GM23338 (cell line): ENCODE data around the gene SLC6A12. TPM values are rescaled to one million over a fixed set of nuclear protein-coding genes. Genes with fewer than 3 reads are reported as not detected.
"Not testable (repeated sequence)": the region's sequence is repeated elsewhere in the genome, so short reads cannot be mapped to it uniquely, and the experiment has no call there.

ENCODE experiments used
- ATAC-seq: fragments of 200-7000 bp; cut with Tn5 transposase; 3 replicates; pipeline ENCODE4 v1.9.1; 2020
- DNase-seq: peaks from one replicate; pipeline ENCODE4 v3.0.0-alpha.2; 2015; ENCODE audit warnings: low spot score
- H2AFZ ChIP-seq: fragments of 200-600 bp; sonication (generic); 2 replicates; pipeline ENCODE4 v1.8.0; 2016; ENCODE audit warnings: antibody characterized with exemption, mild to moderate bottlenecking, moderate library complexity
- H3F3A ChIP-seq: fragments of 200-600 bp; sonication (generic); replicated peaks from 2 replicates; pipeline ENCODE4 v1.8.0; 2017; ENCODE audit warnings: antibody characterized with exemption, mixed run types, low read depth
- H3K27ac ChIP-seq: fragments of 200-600 bp; sonication (generic); 2 replicates; pipeline ENCODE4 v1.6.1; 2016; ENCODE audit warnings: low read depth
- H3K27me3 ChIP-seq: fragments of 200-600 bp; sonication (generic); 2 replicates; pipeline ENCODE4 v1.8.0; 2016; ENCODE audit warnings: mild to moderate bottlenecking, mixed run types, moderate library complexity; ENCODE audit not compliant: insufficient read depth
- H3K36me3 ChIP-seq: fragments of 200-600 bp; sonication (generic); 2 replicates; pipeline ENCODE4 v1.8.0; 2016; ENCODE audit warnings: mild to moderate bottlenecking; ENCODE audit not compliant: insufficient read depth
- H3K4me1 ChIP-seq: fragments of 200-600 bp; sonication (generic); 2 replicates; pipeline ENCODE4 v1.8.0; 2016; ENCODE audit warnings: mild to moderate bottlenecking, moderate library complexity; ENCODE audit not compliant: insufficient read depth
- H3K4me2 ChIP-seq: fragments of 200-600 bp; sonication (generic); 2 replicates; pipeline ENCODE4 v1.7.1; 2017; ENCODE audit warnings: mixed run types
- H3K4me3 ChIP-seq: fragments of 200-600 bp; sonication (generic); 2 replicates; pipeline ENCODE4 v1.6.1; 2016; ENCODE audit warnings: mixed run types
- H3K79me2 ChIP-seq: fragments of 200-600 bp; sonication (generic); replicated peaks from 2 replicates; pipeline ENCODE4 v1.8.0; 2017; ENCODE audit warnings: mild to moderate bottlenecking; ENCODE audit not compliant: insufficient read depth
- H3K9me2 ChIP-seq: fragments of 200-600 bp; sonication (generic); 2 replicates; pipeline ENCODE4 v1.8.0; 2017; ENCODE audit not compliant: insufficient read depth
- H4K20me1 ChIP-seq: fragments of 200-600 bp; sonication (generic); replicated peaks from 2 replicates; pipeline ENCODE4 v1.8.0; 2017; ENCODE audit warnings: mild to moderate bottlenecking; ENCODE audit not compliant: insufficient read depth
- H3K27ac Mint-ChIP-seq: 2 replicates; pipeline ENCODE4 v1.8.0; 2020; ENCODE audit warnings: inconsistent platforms, mild to moderate bottlenecking, moderate library complexity, mixed read lengths
- H3K27me3 Mint-ChIP-seq: 3 replicates; pipeline ENCODE4 v1.8.0; 2022; ENCODE audit warnings: low read depth, mild to moderate bottlenecking, moderate library complexity, mixed read lengths, inconsistent platforms; ENCODE audit not compliant: insufficient read depth, poor library complexity
- H3K36me3 Mint-ChIP-seq: 3 replicates; pipeline ENCODE4 v1.8.0; 2021; ENCODE audit warnings: low read depth, mild to moderate bottlenecking, inconsistent platforms, moderate library complexity, mixed read lengths
- H3K4me1 Mint-ChIP-seq: 3 replicates; pipeline ENCODE4 v1.8.0; 2020; ENCODE audit warnings: mild to moderate bottlenecking, inconsistent platforms, mixed read lengths
- H3K4me3 Mint-ChIP-seq: 3 replicates; pipeline ENCODE4 v1.8.0; 2021; ENCODE audit warnings: moderate library complexity, mild to moderate bottlenecking, inconsistent platforms, mixed read lengths
- H3K9me3 Mint-ChIP-seq: 3 replicates; pipeline ENCODE4 v1.8.0; 2020; ENCODE audit warnings: moderate library complexity, mild to moderate bottlenecking, inconsistent platforms, mixed read lengths
- CREB1 ChIP-seq: fragments of 250-450 bp; sonication (Bioruptor Pico); IDR thresholded peaks from 2 replicates; pipeline ENCODE4 v1.5.0; 2020; ENCODE audit warnings: low read depth, mild to moderate bottlenecking, moderate library complexity
- ETS1 ChIP-seq: IDR thresholded peaks from 2 replicates; pipeline ENCODE4 v1.6.1; 2016; ENCODE audit warnings: antibody characterized with exemption
- EZH2 ChIP-seq: fragments of 200-600 bp; sonication (generic); IDR thresholded peaks from one replicate; pipeline ENCODE4 v1.8.0; 2017; ENCODE audit warnings: antibody characterized with exemption, mild to moderate bottlenecking, low read depth; ENCODE audit not compliant: unreplicated experiment
- JUNB ChIP-seq: IDR thresholded peaks from one replicate; pipeline ENCODE4 v1.6.1; 2016; ENCODE audit warnings: antibody characterized with exemption; ENCODE audit not compliant: unreplicated experiment
- NANOG ChIP-seq: IDR thresholded peaks from 2 replicates; pipeline ENCODE4 v1.6.1; 2016; ENCODE audit warnings: antibody characterized with exemption, borderline replicate concordance
- POLR2AphosphoS5 ChIP-seq: IDR thresholded peaks from 2 replicates; pipeline ENCODE4 v1.6.1; 2016; ENCODE audit warnings: antibody characterized with exemption, low read depth
- STAT1 ChIP-seq: IDR thresholded peaks from one replicate; pipeline ENCODE4 v1.6.1; 2016; ENCODE audit warnings: antibody characterized with exemption; ENCODE audit not compliant: unreplicated experiment
- ZNF331 ChIP-seq: fragments of 250-450 bp; sonication (Bioruptor Pico); IDR thresholded peaks from 2 replicates; pipeline ENCODE4 v1.5.0; 2020; ENCODE audit warnings: low read depth, mild to moderate bottlenecking, moderate library complexity
- ZNF462 ChIP-seq: fragments of 250-450 bp; sonication (Bioruptor Pico); IDR thresholded peaks from 2 replicates; pipeline ENCODE4 v1.5.0; 2020; ENCODE audit warnings: mild to moderate bottlenecking, moderate library complexity
- polyA plus RNA-seq: library from polyadenylated mRNA; unstranded; fragments of >200 nt; fragmentation: Nextera tagmentation; extraction: Ambion mirVana; gene quantifications from 2 replicates; pipeline ENCODE4 v1.2.1, GENCODE V29; 2016
- total RNA-seq: library from RNA; depleted of rRNA; stranded (reverse); fragments of >200 nt; shearing (Covaris generic); gene quantifications from 2 replicates; pipeline ENCODE4 v1.2.3, GENCODE V29; 2014
- TF ChIP-seq, protein P1 (sequence below): IDR thresholded peaks from one replicate; pipeline ENCODE4 v1.6.1; 2018; ENCODE audit warnings: antibody characterized with exemption; ENCODE audit not compliant: unreplicated experiment

SLC6A12 gene
- total and polyA plus RNA-seq, 2 experiments from 2014 or later = 0.56 TPM; not detected in 1

DNA sequence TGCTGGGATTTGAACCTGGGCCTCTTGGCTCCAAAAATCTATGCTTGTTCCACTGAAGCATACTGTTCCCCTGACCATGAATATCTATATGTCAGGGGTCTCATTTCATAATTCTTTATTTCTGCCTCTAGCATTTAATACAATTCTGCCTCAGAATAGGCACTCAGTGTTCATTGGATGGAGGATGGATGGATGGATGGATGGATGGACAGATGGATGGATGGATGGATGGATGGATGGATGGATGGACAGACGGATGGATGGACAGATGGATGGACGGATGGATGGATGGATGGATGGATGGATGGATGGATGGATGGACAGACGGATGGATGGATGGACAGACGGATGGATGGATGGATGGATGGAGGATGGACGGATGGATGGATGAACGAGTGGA lies 3.1 kb upstream of the SLC6A12 start:
- peaks cover 14% of the 10 kb centered on the region for H3K4me1 ChIP-seq
- H3K36me3 Mint-ChIP-seq, ATAC-seq, H3K4me3 ChIP-seq, H3K27ac ChIP-seq, H3K27me3 ChIP-seq, H3K79me2 ChIP-seq, DNase-seq, H3K4me2 ChIP-seq, H3F3A ChIP-seq, H3K4me3 Mint-ChIP-seq, H3K36me3 ChIP-seq, H2AFZ ChIP-seq, H3K27ac Mint-ChIP-seq, H3K9me3 Mint-ChIP-seq, H4K20me1 ChIP-seq, H3K9me2 ChIP-seq: not testable (repeated sequence)
- Mint-ChIP-seq H3K27me3 (peaks cover 23% of the 10 kb centered on the region), H3K4me1 (peaks cover 34% of the 10 kb centered on the region)

GRCh38 chr12:215116-215515 lies 1.2 kb upstream of the SLC6A12 start:
- Histone ChIP-seq H2AFZ (no peak overlapping the region), H3K27me3 (peaks cover 12% of the 10 kb centered on the region), H3K9me2 (no peaks in the 10 kb centered on the region), H3K27ac (no peak overlapping the region), H3K4me1 (peaks cover 7% of the 10 kb centered on the region), H3F3A (no peaks in the 10 kb centered on the region), H3K79me2 (no peaks in the 10 kb centered on the region), H3K36me3 (no peaks in the 10 kb centered on the region), H3K4me2 (no peak overlapping the region), H4K20me1 (no peaks in the 10 kb centered on the region), H3K4me3 (no peak overlapping the region)
- no peak overlapping the region for H3K4me3 Mint-ChIP-seq
- H3K27me3 Mint-ChIP-seq = peaks cover 20% of the 10 kb centered on the region
- H3K9me3 Mint-ChIP-seq = no peaks in the 10 kb centered on the region
- DNase-seq (no peak), ATAC-seq (no peak)
- peaks cover 31% of the 10 kb centered on the region for H3K4me1 Mint-ChIP-seq
- no peak overlapping the region for H3K27ac Mint-ChIP-seq
- H3K36me3 Mint-ChIP-seq = no peaks in the 10 kb centered on the region; the same call in 2 of the 3 replicates
- no peak for TF ChIP-seq JUNB
- TF ChIP-seq EZH2 = no peak
- TF ChIP-seq POLR2AphosphoS5 = no peak
- TF ChIP-seq CREB1 (CRISPR knock-in tag) = no peak
- no peak for TF ChIP-seq ETS1
- TF ChIP-seq ZNF331 (CRISPR knock-in tag) = no peak
- no peak for TF ChIP-seq NANOG
- TF ChIP-seq ZNF462 (CRISPR knock-in tag) = no peak
- TF ChIP-seq STAT1 = no peak
- TF ChIP-seq, protein P1, sequence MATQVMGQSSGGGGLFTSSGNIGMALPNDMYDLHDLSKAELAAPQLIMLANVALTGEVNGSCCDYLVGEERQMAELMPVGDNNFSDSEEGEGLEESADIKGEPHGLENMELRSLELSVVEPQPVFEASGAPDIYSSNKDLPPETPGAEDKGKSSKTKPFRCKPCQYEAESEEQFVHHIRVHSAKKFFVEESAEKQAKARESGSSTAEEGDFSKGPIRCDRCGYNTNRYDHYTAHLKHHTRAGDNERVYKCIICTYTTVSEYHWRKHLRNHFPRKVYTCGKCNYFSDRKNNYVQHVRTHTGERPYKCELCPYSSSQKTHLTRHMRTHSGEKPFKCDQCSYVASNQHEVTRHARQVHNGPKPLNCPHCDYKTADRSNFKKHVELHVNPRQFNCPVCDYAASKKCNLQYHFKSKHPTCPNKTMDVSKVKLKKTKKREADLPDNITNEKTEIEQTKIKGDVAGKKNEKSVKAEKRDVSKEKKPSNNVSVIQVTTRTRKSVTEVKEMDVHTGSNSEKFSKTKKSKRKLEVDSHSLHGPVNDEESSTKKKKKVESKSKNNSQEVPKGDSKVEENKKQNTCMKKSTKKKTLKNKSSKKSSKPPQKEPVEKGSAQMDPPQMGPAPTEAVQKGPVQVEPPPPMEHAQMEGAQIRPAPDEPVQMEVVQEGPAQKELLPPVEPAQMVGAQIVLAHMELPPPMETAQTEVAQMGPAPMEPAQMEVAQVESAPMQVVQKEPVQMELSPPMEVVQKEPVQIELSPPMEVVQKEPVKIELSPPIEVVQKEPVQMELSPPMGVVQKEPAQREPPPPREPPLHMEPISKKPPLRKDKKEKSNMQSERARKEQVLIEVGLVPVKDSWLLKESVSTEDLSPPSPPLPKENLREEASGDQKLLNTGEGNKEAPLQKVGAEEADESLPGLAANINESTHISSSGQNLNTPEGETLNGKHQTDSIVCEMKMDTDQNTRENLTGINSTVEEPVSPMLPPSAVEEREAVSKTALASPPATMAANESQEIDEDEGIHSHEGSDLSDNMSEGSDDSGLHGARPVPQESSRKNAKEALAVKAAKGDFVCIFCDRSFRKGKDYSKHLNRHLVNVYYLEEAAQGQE = no peak
